Activated CD4-positive, alpha-beta T cell treated with anti-CD3 and anti-CD28 coated beads, Interleukin-2, amount 50 U/mL, for 16 hours (primary cell): ENCODE data around the gene DNAH17.
A peak's percentile ranks its signal among the peaks of the same experiment; 100 is the strongest.

Source experiments
- DNase-seq: peaks from one replicate; pipeline ENCODE4 v3.0.0-alpha.2; 2020

Gene DNAH17

DNA sequence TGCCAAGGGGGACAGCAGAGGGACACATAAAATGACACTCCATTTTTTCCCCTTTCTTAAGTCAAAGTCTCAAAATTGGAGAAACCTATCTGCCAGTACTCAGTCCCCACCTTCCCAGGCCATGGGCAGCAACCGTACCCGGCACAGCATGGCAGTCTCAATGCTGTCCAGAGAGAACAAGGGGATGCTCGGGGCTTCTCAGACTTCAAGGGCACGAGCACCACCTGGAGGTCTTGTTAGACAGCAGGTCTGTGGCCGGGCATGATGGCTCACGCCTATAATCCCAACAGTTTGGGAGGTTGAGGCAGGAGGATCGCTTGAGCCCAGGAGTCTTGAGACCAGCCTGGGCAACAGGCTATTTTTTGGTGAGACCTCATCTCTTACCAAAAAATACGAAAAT lies 3.2 kb downstream of the DNAH17 start:
- DNase-seq, result no peak

DNA sequence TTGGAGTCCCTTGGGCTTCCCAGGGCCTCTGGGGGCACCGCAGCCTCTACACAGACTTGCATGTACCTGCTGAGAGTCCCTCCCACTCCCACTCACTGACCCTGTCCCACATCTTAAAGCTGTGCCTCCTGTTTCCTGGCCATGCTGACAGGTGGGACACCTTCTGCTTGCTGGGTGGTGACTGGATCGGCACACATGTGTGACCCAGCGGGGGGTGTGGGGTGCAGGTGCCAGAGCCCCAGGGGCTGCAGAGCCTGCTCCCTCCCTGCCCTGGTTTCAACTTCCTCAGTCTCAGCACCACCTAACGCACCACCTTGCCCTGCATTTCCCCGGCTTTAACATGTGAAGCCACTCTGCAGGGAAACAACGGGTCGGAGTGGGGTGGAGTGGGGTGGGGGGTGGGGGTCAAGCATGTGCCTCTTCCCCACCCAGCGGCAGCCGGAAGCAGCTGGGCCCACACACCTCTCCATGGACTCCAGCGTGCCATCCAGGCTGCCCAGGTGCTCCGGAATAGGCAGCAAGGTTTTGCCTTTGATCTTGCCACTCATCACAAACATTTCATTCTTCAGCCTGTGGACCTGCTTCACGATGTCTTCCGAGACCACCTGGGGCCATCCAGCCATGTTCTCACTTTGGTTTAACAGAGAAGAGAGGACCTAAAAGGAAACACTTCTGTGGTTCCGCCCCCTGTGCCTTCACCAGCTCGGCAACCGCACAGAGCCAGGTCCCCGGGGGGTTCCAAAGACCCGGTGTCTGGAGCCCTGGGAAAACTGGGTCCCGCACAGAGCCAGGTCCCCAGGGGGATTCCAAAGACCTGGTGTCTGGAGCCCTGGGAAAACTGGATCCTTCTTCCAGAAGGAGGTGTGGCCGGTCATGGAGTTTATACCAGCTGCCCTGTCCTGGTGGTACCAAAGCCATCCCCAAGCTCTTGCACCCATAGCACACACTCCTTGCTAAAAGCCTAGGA lies 4.7 kb downstream of the DNAH17 start:
- no peak for DNase-seq

DNA sequence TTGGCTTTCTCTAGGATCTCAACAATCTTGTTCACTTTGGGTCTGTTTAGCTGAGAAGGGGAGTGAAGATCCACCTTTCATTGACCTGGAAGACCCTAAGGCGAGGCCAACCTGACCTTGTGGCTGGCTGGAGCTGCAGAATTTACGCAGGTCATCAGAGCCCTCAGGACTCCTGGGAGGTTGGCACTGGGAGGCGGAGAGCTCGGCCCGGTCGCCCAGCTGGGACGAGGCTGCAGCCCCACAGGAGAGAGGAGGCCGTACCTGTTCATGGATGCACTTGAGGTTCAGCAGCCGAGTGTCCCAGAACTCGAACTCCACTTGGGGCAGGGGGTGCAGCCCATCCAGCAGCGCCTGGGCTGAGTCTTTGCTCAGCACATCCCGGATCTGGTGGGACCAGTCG lies 5.9 kb downstream of the DNAH17 start:
- DNase-seq, result no peak

DNA sequence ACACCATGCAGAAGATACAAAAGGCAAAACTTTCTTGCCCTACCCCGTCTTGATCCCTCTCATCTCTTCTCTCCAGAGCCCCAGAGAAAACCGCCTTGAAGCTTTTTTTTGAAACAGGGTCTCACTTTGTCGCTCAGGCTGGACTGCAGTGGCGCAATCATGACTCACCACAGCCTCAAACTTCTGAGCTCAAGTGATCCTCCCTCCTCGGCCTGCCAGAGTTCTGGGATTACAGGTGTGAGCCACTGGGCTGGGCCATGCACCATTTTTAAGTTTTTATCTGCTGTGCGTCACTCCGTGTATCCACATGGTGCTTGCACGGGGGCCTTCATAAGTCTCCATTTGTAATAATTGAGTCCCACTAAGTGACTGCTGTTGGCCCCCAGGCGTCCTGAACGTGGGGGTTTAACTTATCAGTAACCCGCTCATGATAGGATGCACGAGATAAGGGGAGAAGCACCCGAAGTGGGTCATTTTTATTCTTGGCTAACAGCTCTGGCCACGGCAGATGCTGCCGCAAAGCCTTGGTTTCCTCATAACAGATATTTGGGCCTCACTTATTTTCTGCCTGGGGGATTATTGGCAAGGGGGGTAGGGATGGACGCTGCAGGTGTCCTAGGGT lies 8.6 kb downstream of the DNAH17 start:
- DNase-seq, result no peak

DNA sequence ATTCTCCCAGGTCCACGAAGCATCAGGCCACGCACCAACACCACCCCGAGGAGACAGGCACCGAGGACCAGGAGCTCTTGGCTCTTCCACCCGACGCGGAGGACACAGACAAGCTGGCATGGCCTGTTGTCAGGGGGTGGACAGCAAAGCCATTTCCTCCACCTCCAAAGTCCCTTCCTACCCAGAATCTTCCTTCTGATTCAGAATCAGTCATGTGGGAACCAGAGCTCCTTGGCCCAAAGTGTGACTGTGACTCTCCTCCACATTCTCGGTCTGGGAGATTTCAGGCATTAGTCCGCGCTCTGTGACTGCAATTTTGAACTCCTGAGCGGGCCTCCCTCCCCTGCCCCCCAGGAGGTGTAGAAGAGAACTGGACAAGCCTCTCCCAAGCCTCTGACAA lies 9.2 kb downstream of the DNAH17 start:
- DNase-seq, result no peak

DNA sequence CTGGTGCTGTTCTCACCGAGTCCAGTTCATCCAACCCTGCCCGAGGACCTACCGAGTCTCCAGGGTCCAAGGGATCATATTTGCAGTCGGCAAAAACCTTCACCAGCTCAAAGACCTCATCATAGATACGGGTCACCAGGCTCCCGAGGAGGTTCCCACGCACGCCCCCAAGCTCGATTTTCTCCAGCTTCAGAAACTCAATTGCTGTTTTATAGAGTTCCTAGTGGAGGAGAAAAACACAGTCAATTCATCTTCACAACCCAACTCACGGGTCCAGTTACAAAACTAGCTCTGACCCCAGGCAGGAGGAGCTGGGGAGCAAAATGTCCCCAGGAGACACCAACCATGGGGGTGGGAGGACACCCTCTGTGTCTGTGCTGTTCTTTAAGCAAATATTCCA lies 10.2 kb downstream of the DNAH17 start:
- no peak for DNase-seq

DNA sequence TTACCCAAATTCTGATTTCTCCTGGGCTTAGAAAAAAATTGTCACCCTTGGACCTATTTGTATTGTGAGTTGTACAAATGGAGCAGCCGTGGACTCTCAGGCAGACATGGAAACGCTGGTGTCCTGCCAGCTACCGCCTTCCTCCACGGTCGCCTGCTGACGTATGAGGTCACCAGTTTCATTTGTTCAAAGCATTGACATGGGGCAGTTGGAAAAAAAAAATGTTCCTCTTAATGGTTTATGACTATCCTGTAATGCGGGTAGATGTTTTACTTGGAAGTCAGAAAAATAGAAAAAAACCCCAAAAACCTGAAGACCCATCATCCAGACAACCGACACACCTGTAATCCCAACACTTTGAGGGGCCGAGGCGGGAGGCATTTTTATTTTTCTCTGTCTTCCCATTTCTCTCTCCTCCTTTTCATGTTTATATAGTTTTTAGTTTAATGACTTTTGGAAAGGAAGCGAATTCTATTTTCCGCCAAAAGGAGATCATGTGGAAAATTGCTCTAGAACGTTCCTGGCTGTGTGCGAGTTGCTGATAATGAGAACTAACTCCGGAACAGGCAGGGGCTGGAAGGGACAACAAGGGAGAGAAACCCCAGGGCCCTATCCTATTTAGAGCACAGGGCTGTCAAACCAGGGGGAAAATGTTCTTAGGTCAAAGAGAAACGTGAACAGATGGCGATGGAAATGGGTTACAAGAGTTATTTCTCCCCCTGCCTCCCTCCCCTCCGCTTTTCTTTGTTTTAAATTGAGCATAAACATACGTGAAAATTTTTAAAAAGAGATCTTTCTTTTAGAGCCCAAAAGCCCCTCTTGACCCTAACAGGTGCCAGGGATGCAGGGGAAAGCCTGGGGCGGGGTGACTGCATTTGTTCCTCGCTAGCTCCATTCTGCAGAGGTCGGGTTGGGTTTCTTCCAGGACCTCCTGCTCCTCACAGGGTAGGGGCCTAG lies 13.7 kb downstream of the DNAH17 start:
- no peak for DNase-seq

DNA sequence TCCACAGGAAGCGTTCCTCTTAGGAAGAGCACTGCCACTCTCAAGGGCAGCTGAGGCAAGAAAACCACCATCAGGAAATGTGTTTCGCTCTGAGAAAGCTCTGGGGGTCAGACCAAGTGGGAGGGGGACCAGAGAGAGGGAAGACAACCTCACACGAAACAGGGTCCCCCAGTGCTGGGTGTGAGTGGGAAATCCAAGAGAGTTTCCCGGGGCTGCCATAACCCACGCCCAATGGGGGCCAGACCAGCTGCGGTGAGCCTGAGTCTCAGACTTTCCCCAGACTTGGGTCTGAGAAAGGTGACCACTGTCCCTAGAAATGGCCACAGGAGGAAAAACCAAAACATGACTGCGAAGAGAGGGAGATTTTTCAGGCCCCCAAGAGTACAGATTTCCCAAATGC lies 14.5 kb downstream of the DNAH17 start:
- no peak for DNase-seq

DNA sequence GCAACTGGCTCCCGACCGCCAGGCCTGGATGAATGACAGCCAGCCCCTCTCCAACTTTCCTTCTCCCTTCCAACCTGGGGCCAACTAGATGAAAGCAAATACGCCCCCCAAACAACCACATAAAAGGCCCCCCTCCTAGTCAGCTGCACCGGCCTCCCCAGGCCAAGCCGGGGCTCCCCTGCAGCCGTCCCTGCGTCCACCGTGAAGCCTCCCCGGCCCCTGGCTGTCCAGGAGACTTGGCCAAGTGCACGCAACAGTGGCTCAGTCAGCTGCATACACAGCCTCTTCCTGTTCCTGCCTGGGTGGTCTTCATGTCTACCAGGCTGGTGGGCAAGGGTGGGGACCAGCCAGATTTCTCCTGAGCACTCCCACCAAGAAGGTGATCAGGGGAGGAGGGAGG lies 16.0 kb downstream of the DNAH17 start:
- no peak for DNase-seq

DNA sequence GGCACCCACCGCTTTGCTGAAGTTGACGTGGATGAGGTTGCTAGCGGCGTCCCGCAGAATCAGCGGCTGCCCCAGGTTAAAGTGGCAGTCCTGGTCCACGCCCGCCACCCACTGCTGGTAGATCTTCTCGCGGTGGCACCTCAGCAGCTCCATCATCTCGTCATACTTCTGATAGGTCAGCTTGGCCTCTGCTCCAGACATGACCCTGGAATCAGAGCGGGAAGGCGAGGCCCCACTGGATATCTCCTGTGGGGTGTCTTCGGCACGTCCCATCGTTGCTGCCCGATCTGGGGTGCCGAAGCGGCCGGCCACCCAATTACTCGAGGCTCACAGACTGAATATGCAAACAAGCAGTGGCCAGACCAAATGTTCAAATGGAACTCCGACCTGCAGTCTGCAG lies 16.5 kb downstream of the DNAH17 start:
- DNase-seq, result no peak

DNA sequence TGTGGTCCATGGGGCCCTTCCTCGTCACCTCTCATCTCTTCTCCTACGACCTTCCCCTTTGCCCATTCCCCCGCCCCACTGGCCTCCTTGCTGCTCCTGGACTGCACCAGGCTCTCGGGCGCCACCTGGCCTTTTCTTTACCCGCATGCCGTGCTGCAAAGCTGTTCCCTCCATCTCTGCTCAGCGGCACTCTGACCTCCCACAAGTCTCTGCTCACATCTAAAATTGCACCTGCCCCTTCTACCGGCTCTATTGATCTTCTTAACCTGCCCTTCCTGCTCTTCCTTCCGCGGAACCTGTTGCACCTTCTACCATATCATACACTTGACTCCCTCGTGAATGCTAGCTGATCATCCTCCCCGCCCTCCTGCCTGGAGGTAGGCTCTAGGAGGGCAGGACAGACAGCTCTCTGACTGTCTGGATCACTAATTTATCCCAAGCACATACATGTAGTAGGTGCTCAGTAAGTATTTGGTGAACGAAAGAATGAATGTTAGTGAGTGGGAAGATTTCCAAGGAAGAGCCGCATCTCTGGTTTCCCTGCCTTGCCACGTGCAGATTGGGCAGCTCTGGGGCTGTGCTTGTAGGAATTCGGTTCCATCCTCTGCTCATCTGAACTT lies 17.3 kb downstream of the DNAH17 start:
- DNase-seq, result no peak

DNA sequence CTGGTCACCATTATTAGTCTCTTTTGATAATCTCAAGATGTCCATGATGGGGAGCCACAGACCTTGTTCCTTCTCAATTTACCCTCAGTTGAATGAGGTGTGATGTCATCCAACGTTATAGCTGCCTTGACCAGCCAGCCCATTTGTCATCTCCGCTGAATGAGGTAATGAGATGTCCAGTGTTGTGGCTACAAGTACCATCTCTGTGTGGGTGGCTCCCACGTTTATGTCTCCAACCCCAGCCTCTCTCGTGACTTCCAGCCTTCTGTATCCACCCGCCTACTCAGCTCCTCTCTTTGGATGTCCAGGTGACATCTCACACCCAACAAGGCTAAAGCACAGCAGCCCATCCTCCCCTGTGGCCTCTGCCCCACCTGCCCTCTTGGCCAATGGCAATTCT lies 18.2 kb downstream of the DNAH17 start:
- DNase-seq, result no peak

DNA sequence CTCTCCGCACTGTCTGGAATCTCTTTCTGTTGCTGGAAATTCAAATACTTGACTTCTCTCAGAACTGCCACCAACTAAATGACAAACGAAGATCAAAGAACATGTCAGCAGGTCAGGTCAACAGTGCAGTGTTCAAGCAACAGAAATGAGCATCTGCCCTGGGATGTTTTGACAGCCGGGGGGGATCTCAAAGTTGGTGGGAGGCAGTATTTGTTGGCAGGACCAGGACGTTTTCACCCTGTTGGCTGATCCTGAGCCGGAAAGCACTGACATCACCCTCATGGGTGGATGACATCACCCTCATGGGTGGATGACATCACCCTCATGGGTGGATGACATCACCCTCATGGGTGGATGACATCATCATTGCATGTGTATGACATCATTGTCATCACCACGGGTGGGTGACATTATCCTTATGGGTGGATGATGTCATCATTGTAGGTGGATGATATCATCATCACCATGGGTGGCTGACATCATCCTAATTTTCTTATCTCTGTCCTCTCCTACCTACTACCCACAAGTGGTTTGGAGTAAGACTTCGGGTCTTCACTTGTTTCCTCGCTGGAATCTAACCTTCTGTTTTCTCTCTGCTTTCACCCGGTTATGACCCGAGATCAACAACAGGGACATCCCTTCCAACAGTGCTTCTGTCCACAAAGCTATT lies 18.9 kb downstream of the DNAH17 start:
- DNase-seq, result peak; percentile 29

DNA sequence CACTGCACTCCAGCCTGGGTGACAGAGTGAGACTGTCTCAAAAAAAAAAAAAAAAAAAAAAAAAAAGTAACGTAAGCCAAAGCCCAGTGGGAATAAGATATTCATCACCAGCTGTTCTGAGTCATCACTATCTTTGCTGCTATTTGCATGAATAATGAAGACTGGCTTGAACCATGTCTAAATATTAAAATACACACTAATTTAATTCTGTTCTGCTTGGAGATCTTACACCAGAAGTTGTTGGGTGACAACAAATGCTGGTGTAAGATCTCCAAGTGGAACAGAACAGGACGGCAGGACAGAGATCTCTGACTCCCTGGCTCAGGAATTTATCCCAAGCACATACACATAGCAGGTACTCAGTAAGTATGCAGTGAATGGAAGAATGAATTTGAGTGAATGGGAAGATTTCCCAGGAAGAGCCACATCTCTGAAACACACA lies 19.6 kb downstream of the DNAH17 start:
- DNase-seq, result no peak

DNA sequence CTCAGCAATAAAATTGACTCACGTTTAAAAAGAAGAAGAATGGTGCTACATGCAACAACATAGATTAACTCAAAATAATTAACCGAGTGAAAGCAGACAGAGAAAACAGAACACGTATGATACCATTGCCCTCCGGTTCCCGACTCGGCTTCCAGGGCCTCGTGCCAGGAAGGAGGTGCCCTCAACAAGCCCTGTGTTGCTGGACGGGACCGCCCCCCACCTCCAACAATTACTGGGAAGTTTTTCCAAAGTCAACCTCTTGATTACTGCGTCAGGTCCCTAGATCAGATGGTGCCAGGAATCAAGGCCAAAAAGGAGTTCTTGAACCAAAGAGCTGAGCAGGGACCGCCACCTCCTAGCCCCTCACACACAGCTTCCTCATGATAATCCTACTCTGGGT lies 20.4 kb downstream of the DNAH17 start:
- DNase-seq, result no peak

DNA sequence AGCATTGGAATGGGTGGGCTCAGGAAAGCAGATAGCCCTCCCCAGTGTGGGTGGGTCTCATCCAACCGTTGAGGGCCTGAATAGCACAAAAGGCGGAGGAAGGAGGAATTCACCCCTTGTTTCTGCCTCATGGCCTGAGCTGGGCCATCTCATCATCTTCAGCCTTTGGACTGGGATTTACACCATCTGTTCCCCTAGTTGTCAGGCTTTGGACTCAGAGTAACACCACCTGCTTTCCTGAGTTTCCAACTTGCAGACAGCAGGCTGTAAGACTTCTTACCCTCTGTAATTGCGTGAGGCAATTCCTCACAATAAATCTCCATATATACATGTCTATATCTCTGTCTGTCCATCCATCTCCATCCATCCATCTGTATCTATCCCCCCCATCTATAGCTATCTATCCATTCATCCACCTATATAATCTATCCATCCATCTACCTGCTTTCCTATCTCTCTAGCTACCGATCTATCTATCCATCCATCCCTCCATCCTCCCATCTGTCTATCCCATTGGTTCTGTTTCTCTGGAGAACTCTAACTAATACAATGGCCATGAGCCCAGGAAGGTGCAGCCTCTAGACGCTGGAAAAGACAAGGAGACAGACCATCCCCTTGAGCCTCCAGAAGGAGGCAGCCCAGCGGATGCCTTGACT lies 21.3 kb downstream of the DNAH17 start:
- no peak for DNase-seq

DNA sequence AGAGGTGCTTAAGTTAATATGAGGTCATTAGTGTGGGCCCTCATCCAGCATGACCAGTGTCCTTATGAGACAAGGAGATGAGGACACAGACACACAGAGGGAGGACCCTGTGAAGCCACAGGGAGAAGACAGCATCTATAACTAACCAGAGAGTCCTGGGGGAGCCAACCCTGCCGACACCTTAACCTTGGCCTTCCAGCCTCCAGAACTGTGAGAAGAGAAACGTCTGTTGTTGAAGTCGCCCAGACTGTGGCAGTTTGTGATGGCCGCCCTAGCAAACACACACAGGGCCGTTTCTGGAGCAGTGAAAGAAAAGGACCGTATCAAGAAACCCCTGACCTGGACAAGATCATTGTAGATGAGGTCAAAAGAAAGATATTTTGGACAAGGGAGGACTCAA lies 26.7 kb downstream of the DNAH17 start:
- no peak for DNase-seq

DNA sequence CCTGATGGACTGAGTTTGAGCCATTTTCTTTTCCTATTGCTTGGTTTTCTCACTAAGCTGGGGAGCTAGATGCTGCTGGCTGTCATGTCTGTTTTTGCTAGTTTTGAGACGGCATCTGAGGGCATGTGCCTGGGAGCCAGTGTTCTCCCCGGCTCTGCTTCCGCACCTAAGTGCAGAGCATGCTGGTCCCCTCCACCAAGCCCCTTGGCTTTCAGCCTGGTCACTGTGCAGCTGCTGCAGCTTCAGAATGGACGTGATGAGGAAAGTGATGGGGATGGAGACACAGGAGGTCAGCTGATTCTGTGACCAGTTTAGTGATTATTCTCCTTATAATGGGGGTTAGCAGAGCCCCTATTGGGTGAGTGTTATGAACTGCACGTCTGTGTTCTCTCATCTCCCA lies 28.5 kb downstream of the DNAH17 start:
- DNase-seq, result no peak

DNA sequence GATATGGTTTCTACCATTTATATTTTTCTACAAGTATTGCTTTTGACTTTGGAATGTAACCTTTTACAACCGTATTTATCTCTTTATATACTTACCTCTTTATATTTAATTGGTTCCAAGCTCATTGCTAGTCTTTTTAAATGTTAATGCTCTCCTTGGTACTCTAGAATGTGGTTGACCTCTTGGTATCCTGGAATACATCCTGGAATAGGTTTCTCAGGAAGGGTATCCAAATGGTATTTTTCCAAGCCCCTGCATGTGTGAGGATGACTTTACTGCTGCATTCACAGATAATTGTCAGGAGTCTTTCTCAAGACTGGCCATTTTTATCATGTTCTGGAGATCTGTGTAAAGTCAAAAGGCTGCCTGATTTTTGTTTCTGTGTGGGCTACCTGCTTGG lies 30.2 kb downstream of the DNAH17 start:
- no peak for DNase-seq

DNA sequence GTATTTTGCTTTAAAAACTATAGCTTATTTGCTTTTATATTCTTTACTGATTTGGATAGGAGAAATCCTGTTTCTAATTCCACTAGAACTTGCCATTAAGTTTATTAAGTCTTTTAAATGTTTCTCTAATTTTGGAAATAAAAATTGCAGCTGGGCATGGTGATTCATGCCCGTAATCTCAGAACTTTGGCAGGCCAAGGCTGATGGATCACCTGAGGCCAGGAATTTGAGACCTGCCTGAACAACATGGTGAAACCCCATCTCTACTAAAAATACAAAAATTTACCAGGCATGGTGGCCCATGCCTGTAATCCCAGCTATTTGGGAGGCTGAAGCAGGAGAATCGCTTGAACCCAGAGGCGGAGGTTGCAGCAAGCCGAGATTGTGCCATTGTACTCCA lies 30.7 kb downstream of the DNAH17 start:
- DNase-seq, result no peak

DNA sequence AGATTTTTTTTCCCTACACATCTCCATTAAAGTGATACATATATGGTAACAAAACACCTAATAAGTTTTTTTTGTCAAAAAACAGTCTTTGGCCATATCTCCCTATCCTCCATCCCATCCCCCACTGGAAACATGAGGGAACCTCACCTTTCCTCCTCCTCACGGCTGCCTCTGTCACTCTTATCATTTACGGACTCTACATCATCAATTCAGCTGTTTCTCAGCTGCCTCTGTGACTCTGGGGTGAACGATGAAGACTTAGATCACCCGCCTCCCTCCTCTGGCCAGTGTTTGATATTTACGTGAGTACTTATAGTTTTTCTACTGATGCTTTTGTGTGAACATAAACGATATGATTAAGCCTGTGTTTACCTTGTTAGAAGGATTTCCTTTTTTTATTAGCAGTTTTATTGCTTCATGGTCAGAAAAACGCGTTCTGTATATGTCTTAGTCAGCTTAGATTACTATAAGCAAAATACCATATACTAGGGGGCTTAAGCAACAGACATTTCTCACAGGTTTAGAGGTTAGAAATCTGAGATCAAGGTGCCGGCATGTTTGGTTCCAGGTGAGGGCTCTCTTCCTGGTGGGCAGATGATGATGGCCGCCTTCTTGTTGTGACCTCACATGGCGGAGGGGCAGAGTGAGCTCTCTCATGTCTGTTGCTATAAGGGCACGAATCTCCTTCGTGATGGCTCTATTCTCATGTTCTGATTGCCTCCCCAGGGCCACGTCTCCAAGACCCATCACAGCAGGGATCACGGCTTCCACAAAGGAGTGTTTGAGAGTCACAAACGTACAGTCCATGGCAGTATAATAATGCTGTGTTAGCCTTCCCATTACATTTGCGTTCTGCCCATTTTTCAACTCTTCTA lies 32.1 kb downstream of the DNAH17 start:
- no peak for DNase-seq
